Neural cell (in vitro differentiated cells): ENCODE results near the gene PSMD3. TPM values are rescaled to one million over a fixed set of nuclear protein-coding genes. Genes with fewer than 3 reads are reported as not detected.

ENCODE experiments used
- H2AFZ ChIP-seq: fragments of 200-600, 300-800 bp; sonication (generic), shearing (Covaris generic); 2 replicates; pipeline ENCODE4 v1.6.0; 2014; ENCODE audit warnings: low read depth, mild to moderate bottlenecking, antibody characterized with exemption, low read length, moderate library complexity
- H3F3A ChIP-seq: fragments of 200-600 bp; shearing (Covaris generic); 2 replicates; pipeline ENCODE4 v1.6.1; 2016; ENCODE audit warnings: mild to moderate bottlenecking, moderate library complexity, mixed read lengths, antibody characterized with exemption, low read length; ENCODE audit not compliant: insufficient read depth, poor library complexity, severe bottlenecking
- H3K27ac ChIP-seq: fragments of 200-600, 300-800 bp; sonication (generic), shearing (Covaris generic); 2 replicates; pipeline ENCODE4 v1.5.1; 2014; ENCODE audit warnings: mild to moderate bottlenecking, low read length, moderate library complexity
- H3K27me3 ChIP-seq: fragments of 300-800, 200-600 bp; sonication (generic), shearing (Covaris generic); 2 replicates; pipeline ENCODE4 v1.6.0; 2014; ENCODE audit warnings: mild to moderate bottlenecking, low read depth, low read length, moderate library complexity; ENCODE audit not compliant: insufficient read depth
- H3K36me3 ChIP-seq: fragments of 300-800, 200-600 bp; sonication (generic), shearing (Covaris generic); 2 replicates; pipeline ENCODE4 v1.5.1; 2014; ENCODE audit warnings: mild to moderate bottlenecking, antibody characterized with exemption, low read length, moderate library complexity; ENCODE audit not compliant: insufficient read depth
- H3K4me2 ChIP-seq: fragments of 300-800, 200-600 bp; sonication (generic), shearing (Covaris generic); 2 replicates; pipeline ENCODE4 v1.6.0; 2014; ENCODE audit warnings: mild to moderate bottlenecking, low read length
- H3K4me3 ChIP-seq: fragments of 300-800, 200-600 bp; sonication (generic), shearing (Covaris generic); 2 replicates; pipeline ENCODE4 v1.5.1; 2014; ENCODE audit warnings: mild to moderate bottlenecking, low read length, moderate library complexity
- H3K79me2 ChIP-seq: fragments of 200-600 bp; shearing (Covaris generic); replicated peaks from 2 replicates; pipeline ENCODE4 v1.6.0; 2014; ENCODE audit warnings: mild to moderate bottlenecking, low read length, moderate library complexity; ENCODE audit not compliant: insufficient read depth
- H3K9ac ChIP-seq: fragments of 300-800, 200-600 bp; sonication (generic), shearing (Covaris generic); 2 replicates; pipeline ENCODE4 v1.6.1; 2016; ENCODE audit warnings: mild to moderate bottlenecking, low read length, mixed read lengths
- H3K9me2 ChIP-seq: fragments of 200-600 bp; shearing (Covaris generic); 2 replicates; pipeline ENCODE4 v1.6.1; 2016; ENCODE audit warnings: mild to moderate bottlenecking, low read length, mixed read lengths; ENCODE audit not compliant: insufficient read depth
- H3K9me3 ChIP-seq: fragments of 200-600, 300-800 bp; sonication (generic), shearing (Covaris generic); 2 replicates; pipeline ENCODE4 v1.6.1; 2016; ENCODE audit warnings: mild to moderate bottlenecking, mixed run types, low read length, moderate library complexity, mixed read lengths
- H4K20me1 ChIP-seq: fragments of 200-600 bp; shearing (Covaris generic); 2 replicates; pipeline ENCODE4 v1.6.1; 2016; ENCODE audit warnings: mild to moderate bottlenecking, mixed run types; ENCODE audit not compliant: insufficient read depth
- CTCF ChIP-seq: fragments of 450-650 bp; IDR thresholded peaks from 2 replicates; pipeline ENCODE4 v1.5.1; 2014; ENCODE audit warnings: antibody characterized with exemption, mild to moderate bottlenecking, moderate library complexity; ENCODE audit not compliant: poor library complexity, severe bottlenecking
- EP300 ChIP-seq: fragments of 450-650 bp; conservative IDR thresholded peaks from 2 replicates; pipeline ENCODE4 v1.6.1; 2014; ENCODE audit warnings: antibody characterized with exemption, mild to moderate bottlenecking, moderate library complexity; ENCODE audit not compliant: poor library complexity, severe bottlenecking
- EZH2 ChIP-seq: fragments of 200-600, 300-800 bp; shearing (Covaris generic), sonication (generic); IDR thresholded peaks from 2 replicates; pipeline ENCODE4 v1.6.1; 2014; ENCODE audit warnings: antibody characterized with exemption, low read length, borderline replicate concordance, mild to moderate bottlenecking; ENCODE audit not compliant: insufficient read depth, poor library complexity, severe bottlenecking
- MXI1 ChIP-seq: fragments of 450-650 bp; conservative IDR thresholded peaks from 2 replicates; pipeline ENCODE4 v1.6.1; 2014; ENCODE audit warnings: antibody characterized with exemption, mild to moderate bottlenecking; ENCODE audit not compliant: poor library complexity, severe bottlenecking
- POLR2AphosphoS5 ChIP-seq: IDR thresholded peaks from 2 replicates; pipeline ENCODE4 v1.6.1; 2012
- RAD21 ChIP-seq: fragments of 450-650 bp; conservative IDR thresholded peaks from 2 replicates; pipeline ENCODE4 v1.6.1; 2014; ENCODE audit warnings: antibody characterized with exemption, mild to moderate bottlenecking, moderate library complexity
- REST ChIP-seq: IDR thresholded peaks from 2 replicates; pipeline ENCODE4 v1.6.1; 2012; ENCODE audit warnings: borderline replicate concordance
- SMC3 ChIP-seq: fragments of 450-650 bp; conservative IDR thresholded peaks from 2 replicates; pipeline ENCODE4 v1.6.1; 2014; ENCODE audit warnings: antibody characterized with exemption, mild to moderate bottlenecking, moderate library complexity; ENCODE audit not compliant: poor library complexity
- TAF1 ChIP-seq: IDR thresholded peaks from 2 replicates; pipeline ENCODE4 v1.6.1; 2012; ENCODE audit warnings: low read depth
- polyA minus RNA-seq: library from RNA; depleted of rRNA, polyadenylated mRNA; stranded (reverse); fragments of >200 nt; gene quantifications from 2 replicates; pipeline ENCODE4 v1.2.3, GENCODE V29; 2014
- polyA plus RNA-seq: library from polyadenylated mRNA; depleted of rRNA; stranded (reverse); fragments of >200 nt; gene quantifications from 2 replicates; pipeline ENCODE4 v1.2.3, GENCODE V29; 2014

PSMD3 gene
- 117 and 139 TPM in 2 replicates for polyA plus RNA-seq
- polyA minus RNA-seq = 77.2 and 88.6 TPM in 2 replicates

GRCh38 chr17:39980351-39981206 is at the start of gene PSMD3:
PSMD3 (plus strand) TSS chr17:39980807; CDS start chr17:39980971, 164 bp downstream.
- no peaks in the 10 kb centered on the region for H4K20me1 ChIP-seq
- H3K27me3 ChIP-seq = no peaks in the 10 kb centered on the region
- peaks cover 20% of the 10 kb centered on the region for H3K79me2 ChIP-seq
- H3K9ac ChIP-seq = peak within 1 kb of the TSS; percentile 97
- H2AFZ ChIP-seq = peak within 1 kb of the TSS; percentile 61
- H3K9me2 ChIP-seq = no peaks in the 10 kb centered on the region
- no peaks in the 10 kb centered on the region for H3K9me3 ChIP-seq
- H3K36me3 ChIP-seq = no peaks in the 10 kb centered on the region
- peak within 1 kb of the TSS; percentile 89 for H3K4me3 ChIP-seq
- TF ChIP-seq TAF1 = peak; percentile 70
- TF ChIP-seq MXI1 = peak; percentile 89
- TF ChIP-seq CTCF = peak; percentile 99
- TF ChIP-seq EZH2 = no peak
- TF ChIP-seq REST = peak; percentile 87
- peak; percentile 63 for TF ChIP-seq EP300
- TF ChIP-seq SMC3 = peak; percentile 91
- peak; percentile 99 for TF ChIP-seq POLR2AphosphoS5
- TF ChIP-seq RAD21 = peak; percentile 96
- peak within 1 kb of the TSS; percentile 95 for H3K4me2 ChIP-seq
- peak within 1 kb of the TSS; percentile 82 for H3K27ac ChIP-seq
- H3F3A ChIP-seq = no peaks in the 10 kb centered on the region

GRCh38 chr17:39933912-39934311 is 46.7 kb upstream of the PSMD3 start:
- Histone ChIP-seq H3K9me3 (no peaks in the 10 kb centered on the region), H3K9ac (no peak overlapping the region), H3K9me2 (no peaks in the 10 kb centered on the region), H3K27me3 (no peaks in the 10 kb centered on the region), H3K79me2 (no peaks in the 10 kb centered on the region), H3K36me3 (no peaks in the 10 kb centered on the region), H3K4me2 (no peak overlapping the region), H2AFZ (no peak overlapping the region), H3K27ac (no peak overlapping the region), H3F3A (no peaks in the 10 kb centered on the region), H4K20me1 (no peaks in the 10 kb centered on the region), H3K4me3 (no peak overlapping the region)
- TF ChIP-seq EP300 (no peak), MXI1 (no peak), SMC3 (no peak), RAD21 (no peak), TAF1 (no peak), EZH2 (no peak), CTCF (no peak), POLR2AphosphoS5 (no peak), REST (no peak)
